Liver (tissue), 3 donors: Measurements from ENCODE around the gene SLC2A10.

Source experiments
- GABPA ChIP-seq, 2 donors: IDR thresholded peaks in 1 of 2; conservative IDR thresholded peaks in 1 of 2; 2 replicates each; pipeline ENCODE4 v1.6.1; 2016; ENCODE audit warnings: antibody characterized with exemption in 2 of 2, mild to moderate bottlenecking in 1 of 2, moderate library complexity in 1 of 2
- RAD21 ChIP-seq, 2 donors: IDR thresholded peaks; 2 replicates each; pipeline ENCODE4 v1.6.1; 2016; ENCODE audit warnings: antibody characterized with exemption in 2 of 2, mild to moderate bottlenecking in 2 of 2
- RXRA ChIP-seq, 2 donors: IDR thresholded peaks; 2 replicates each; pipeline ENCODE4 v1.6.1; 2017 to 2018; ENCODE audit warnings: antibody characterized with exemption in 2 of 2, mild to moderate bottlenecking in 1 of 2
- TAF1 ChIP-seq: conservative IDR thresholded peaks from 2 replicates; pipeline ENCODE4 v1.6.1; 2016; ENCODE audit warnings: antibody characterized with exemption, mild to moderate bottlenecking
- YY1 ChIP-seq: IDR thresholded peaks from 2 replicates; pipeline ENCODE4 v1.6.1; 2016; ENCODE audit warnings: antibody characterized with exemption, mild to moderate bottlenecking
- TF ChIP-seq, protein P1 (sequence below): fragments of 150-350 bp; IDR thresholded peaks from 2 replicates; pipeline ENCODE4 v1.5.1; 2017; ENCODE audit warnings: improper control_type of control experiment, low read depth, low read length; ENCODE audit not compliant: missing input control
- TF ChIP-seq, protein P2 (sequence below): IDR thresholded peaks from 2 replicates; pipeline ENCODE4 v1.6.1; 2016; ENCODE audit warnings: antibody characterized with exemption
- TF ChIP-seq, protein P3 (sequence below): IDR thresholded peaks from 2 replicates; pipeline ENCODE4 v1.6.1; 2016; ENCODE audit warnings: antibody characterized with exemption
- TF ChIP-seq, protein P4 (sequence below): IDR thresholded peaks from 2 replicates; pipeline ENCODE4 v1.6.1; 2016; ENCODE audit warnings: antibody characterized with exemption, mild to moderate bottlenecking
- donor health status: healthy.
- donor health status: healthy.

DNA sequence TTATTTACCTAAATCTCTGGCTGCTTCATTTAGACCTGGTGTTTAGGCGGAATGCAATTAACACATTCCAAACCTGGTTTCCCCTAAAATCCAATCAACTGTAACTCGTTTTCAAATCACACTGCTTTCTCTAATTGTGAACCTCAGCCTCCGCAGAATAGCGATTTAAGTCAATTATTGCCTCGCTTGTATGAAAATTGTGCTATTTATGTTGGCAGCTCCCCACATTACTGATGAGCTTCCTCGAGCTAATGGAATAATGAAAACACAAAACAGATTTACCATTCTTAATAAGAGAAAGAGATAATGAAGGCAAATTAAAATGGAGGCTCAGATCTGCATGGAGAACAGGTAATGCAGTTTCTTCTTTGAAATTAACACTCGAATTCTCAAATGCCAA is 67.9 kb downstream of the SLC2A10 start:
- TF ChIP-seq, protein P1, sequence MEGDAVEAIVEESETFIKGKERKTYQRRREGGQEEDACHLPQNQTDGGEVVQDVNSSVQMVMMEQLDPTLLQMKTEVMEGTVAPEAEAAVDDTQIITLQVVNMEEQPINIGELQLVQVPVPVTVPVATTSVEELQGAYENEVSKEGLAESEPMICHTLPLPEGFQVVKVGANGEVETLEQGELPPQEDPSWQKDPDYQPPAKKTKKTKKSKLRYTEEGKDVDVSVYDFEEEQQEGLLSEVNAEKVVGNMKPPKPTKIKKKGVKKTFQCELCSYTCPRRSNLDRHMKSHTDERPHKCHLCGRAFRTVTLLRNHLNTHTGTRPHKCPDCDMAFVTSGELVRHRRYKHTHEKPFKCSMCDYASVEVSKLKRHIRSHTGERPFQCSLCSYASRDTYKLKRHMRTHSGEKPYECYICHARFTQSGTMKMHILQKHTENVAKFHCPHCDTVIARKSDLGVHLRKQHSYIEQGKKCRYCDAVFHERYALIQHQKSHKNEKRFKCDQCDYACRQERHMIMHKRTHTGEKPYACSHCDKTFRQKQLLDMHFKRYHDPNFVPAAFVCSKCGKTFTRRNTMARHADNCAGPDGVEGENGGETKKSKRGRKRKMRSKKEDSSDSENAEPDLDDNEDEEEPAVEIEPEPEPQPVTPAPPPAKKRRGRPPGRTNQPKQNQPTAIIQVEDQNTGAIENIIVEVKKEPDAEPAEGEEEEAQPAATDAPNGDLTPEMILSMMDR = no peak
- TF ChIP-seq, protein P2, sequence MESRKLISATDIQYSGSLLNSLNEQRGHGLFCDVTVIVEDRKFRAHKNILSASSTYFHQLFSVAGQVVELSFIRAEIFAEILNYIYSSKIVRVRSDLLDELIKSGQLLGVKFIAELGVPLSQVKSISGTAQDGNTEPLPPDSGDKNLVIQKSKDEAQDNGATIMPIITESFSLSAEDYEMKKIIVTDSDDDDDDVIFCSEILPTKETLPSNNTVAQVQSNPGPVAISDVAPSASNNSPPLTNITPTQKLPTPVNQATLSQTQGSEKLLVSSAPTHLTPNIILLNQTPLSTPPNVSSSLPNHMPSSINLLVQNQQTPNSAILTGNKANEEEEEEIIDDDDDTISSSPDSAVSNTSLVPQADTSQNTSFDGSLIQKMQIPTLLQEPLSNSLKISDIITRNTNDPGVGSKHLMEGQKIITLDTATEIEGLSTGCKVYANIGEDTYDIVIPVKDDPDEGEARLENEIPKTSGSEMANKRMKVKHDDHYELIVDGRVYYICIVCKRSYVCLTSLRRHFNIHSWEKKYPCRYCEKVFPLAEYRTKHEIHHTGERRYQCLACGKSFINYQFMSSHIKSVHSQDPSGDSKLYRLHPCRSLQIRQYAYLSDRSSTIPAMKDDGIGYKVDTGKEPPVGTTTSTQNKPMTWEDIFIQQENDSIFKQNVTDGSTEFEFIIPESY = no peak
- TF ChIP-seq YY1 (no peak), GABPA (IDR thresholded peaks at IDR 0.05 in 1 of 2, conservative IDR thresholded peaks at IDR 0.05 in 1 of 2) (no peak), TAF1 (no peak), RAD21 (IDR thresholded peaks at IDR 0.05) (no peak), RXRA (IDR thresholded peaks at IDR 0.05) (no peak)
- TF ChIP-seq, protein P3, sequence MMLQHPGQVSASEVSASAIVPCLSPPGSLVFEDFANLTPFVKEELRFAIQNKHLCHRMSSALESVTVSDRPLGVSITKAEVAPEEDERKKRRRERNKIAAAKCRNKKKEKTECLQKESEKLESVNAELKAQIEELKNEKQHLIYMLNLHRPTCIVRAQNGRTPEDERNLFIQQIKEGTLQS = no peak
- TF ChIP-seq, protein P4, sequence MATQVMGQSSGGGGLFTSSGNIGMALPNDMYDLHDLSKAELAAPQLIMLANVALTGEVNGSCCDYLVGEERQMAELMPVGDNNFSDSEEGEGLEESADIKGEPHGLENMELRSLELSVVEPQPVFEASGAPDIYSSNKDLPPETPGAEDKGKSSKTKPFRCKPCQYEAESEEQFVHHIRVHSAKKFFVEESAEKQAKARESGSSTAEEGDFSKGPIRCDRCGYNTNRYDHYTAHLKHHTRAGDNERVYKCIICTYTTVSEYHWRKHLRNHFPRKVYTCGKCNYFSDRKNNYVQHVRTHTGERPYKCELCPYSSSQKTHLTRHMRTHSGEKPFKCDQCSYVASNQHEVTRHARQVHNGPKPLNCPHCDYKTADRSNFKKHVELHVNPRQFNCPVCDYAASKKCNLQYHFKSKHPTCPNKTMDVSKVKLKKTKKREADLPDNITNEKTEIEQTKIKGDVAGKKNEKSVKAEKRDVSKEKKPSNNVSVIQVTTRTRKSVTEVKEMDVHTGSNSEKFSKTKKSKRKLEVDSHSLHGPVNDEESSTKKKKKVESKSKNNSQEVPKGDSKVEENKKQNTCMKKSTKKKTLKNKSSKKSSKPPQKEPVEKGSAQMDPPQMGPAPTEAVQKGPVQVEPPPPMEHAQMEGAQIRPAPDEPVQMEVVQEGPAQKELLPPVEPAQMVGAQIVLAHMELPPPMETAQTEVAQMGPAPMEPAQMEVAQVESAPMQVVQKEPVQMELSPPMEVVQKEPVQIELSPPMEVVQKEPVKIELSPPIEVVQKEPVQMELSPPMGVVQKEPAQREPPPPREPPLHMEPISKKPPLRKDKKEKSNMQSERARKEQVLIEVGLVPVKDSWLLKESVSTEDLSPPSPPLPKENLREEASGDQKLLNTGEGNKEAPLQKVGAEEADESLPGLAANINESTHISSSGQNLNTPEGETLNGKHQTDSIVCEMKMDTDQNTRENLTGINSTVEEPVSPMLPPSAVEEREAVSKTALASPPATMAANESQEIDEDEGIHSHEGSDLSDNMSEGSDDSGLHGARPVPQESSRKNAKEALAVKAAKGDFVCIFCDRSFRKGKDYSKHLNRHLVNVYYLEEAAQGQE = no peak
